GM18951 (cell line): Measurements from ENCODE around the gene TSFM.
"Not testable (repeated sequence)": the region's sequence is repeated elsewhere in the genome, so short reads cannot be mapped to it uniquely, and the experiment has no call there.

Experiments
- POLR2A ChIP-seq: IDR thresholded peaks from 4 replicates; pipeline ENCODE4 v1.6.1; 2011; ENCODE audit warnings: mild to moderate bottlenecking; ENCODE audit not compliant: insufficient read length, insufficient read depth; ENCODE audit errors: extremely low read depth
- in situ Hi-C: fragments of 300-500 bp; cut with MboI; formaldehyde crosslinking; loops from one replicate; pipeline ENCODE4 v1.12.0; 2022; ENCODE audit warnings: low sequenced_read_pairs, mixed read lengths, inconsistent platforms; ENCODE audit not compliant: unreplicated experiment

Gene TSFM

GRCh38 chr12:57811028-57811755, 28.6 kb downstream of the TSFM start:
- in situ Hi-C loops, result no loop called here

GRCh38 chr12:57813111-57813970, 30.8 kb downstream of the TSFM start:
- TF ChIP-seq POLR2A, result no peak
- in situ Hi-C loops, result no loop called here

More at GRCh38 chr12:57811028-57811755, 28.6 kb downstream of the TSFM start:
- TF ChIP-seq POLR2A, result no peak

DNA sequence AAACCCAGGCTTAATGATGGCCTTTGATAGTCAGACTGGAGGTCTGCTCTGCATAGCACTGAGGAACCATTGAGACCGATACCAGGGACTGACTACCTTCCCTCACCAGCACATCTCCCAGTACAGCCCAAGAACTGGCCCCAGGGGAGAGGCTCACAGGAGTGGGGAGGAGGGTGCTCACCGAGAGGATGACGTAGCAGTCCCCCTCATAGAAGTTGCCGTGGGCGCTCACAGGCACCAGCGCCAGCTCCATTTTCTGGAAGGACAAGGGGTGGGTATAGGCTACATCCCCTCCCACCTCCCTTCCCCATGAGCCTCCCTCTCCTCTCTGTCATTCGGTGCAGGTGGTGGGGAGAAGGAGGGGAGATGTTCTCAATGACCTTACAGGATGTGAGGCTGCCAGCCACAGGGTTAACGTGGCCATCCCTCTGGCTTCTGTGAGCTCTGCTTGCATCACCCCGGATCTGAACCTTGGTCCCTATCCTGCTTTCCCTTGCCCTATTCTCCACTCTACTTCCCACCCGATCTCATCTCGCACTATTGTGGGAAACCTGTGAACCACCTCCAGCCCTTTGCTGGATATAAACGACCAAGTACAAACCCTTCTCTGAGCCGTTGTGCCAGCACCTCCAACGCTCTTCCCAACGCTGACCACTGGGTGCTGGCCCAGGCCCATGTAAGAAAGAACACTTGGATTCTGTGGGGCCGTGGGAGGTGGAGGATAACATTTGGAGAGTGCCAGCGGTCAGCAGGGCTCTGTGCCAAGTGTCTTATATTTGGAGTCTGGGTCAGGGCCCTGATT, 31.6 kb downstream of the TSFM start:
- TF ChIP-seq POLR2A, result no peak
- in situ Hi-C loops, result no loop called here

DNA sequence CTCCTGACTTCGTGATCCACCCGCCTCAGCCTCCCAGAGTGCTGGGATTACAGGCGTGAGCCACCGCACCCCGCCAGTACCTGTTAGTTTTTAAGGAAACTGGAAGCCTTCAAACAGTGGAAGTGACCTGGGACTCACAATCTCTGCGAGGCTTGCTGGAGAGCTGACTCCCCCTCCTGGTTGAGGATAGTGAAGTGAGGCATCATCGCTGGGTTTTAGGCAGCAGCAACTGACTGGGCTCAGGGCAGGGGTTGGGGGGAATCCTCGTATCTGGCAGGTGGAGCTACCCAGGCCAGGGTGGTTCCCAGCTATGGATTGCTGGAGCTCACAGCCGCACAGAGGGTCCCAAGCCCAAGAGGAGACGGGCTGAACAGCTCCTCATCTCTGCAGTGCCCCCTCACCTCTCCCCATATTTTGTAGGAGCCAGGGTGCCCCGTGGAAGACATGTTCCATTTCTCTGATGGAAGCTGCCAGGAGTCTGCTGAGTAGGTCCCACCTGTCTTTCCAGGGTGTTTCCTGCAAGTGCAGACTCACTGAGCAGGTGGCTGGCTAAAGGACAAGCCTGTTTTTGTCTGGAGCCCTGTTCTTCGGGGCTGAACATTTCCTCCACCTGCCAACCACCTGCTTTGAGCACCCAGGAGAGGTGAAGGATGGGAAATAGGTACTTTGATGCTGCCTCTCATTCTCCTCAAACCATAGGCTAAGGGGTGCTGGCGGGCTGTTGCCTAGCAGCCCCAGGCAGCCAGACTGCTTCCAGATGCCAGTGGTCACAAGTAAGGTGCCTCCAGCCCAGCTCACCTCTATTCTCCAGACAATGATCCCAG, 32.8 kb downstream of the TSFM start:
- in situ Hi-C loops, result no loop called here
- no peak for TF ChIP-seq POLR2A

GRCh38 chr12:57816001-57816854, 33.6 kb downstream of the TSFM start:
- in situ Hi-C loops, result no loop called here
- TF ChIP-seq POLR2A, result no peak

DNA sequence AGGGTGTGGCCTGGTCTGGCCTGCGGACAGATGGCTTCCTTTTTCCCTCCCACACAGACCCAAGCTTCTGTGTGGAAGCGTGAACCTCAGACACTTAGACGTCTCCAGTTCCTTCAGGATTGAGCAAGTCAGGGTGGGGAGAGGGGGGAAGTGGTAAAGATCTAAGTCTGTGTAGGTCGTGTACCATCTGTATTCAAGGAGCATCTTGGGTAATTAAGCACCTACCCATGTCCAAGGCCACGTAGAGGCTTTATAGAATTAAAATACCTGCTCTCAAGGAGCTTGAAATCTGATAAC, 34.2 kb downstream of the TSFM start:
- TF ChIP-seq POLR2A, result no peak
- in situ Hi-C loops, result no loop called here

- no peak for TF ChIP-seq POLR2A
- in situ Hi-C loops, result no loop called here
These were observed 34.8 kb downstream of the TSFM start for GRCh38 chr12:57817261-57817989.

DNA sequence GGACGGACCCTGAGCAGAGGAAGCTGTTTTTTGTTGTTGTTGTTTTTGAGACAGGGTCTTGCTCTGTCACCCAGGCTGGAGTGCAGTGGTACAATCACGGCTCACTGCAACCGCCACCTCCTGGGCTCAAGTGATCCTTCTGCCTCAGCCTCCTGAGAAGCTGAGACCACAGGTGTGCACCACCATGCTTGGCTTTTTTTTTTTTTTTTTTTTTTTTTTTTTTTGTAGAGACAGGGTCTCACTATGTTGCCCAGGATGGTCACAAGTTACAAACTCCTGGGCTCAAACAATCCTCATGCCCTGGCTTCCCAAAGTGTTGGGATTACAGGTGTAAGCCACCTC, 35.4 kb downstream of the TSFM start:
- in situ Hi-C loops, result not testable (repeated sequence)

- in situ Hi-C loops, result not testable (repeated sequence)
These were observed 37.5 kb downstream of the TSFM start for GRCh38 chr12:57820119-57820518.

DNA sequence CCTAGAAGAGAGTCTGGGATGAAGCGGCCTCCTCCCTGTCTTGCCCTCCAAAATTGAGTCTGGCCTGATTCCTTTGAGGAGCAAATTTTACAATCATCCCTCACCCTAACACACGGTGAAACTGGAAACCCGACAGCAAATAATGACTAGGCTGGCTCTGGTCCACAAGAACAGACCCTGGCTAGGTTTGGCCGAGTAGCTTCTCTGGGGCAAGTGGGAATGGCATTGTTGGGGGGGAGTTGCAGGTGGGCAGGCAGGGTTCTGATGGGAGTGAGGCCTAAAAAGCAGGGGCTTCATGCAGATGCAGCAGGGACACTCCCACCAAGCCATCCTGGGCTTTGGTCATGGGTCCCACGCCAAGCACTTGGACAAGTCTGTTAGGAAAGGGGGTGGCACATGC, 38.4 kb downstream of the TSFM start:
- in situ Hi-C loops, result not testable (repeated sequence)

DNA sequence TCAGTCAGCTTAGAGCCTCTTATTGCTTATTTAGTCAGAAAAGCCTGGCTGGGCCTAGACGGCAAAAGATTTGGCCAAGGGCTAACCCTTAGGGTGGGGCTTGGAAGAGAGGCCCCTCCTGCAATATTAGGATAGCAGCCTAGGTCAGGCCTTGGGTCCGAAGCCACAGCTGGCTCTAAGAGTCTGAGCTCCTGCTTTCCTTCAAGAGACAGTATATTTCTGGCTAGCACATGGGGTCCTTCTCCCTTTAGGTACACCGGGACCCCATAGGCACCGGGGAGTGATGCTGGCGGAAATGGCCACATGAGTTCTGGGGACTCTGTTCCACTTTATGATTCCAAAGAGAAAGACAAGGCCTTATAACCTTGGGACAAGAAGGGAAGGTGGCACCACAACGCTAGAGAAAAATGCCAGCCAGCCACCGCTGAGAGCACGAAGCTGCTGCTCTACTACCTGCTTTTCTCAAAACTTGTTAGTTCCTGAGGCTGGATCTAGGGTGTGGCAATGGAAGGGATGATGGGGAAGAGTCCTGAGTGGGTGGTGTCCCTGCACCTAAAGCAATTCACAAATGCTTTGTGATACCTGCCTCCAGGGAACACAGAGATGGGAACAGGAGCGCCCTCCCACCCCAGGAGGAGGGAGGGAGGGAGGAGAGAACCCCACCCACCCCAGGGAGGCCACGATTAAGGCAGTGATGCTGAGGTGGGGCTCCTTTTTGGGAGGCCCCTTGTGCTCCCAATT, 39.1 kb downstream of the TSFM start:
- in situ Hi-C loops, result no loop called here
- TF ChIP-seq POLR2A, result no peak
